ENCODE measurements around the gene NHLH1.

DNA sequence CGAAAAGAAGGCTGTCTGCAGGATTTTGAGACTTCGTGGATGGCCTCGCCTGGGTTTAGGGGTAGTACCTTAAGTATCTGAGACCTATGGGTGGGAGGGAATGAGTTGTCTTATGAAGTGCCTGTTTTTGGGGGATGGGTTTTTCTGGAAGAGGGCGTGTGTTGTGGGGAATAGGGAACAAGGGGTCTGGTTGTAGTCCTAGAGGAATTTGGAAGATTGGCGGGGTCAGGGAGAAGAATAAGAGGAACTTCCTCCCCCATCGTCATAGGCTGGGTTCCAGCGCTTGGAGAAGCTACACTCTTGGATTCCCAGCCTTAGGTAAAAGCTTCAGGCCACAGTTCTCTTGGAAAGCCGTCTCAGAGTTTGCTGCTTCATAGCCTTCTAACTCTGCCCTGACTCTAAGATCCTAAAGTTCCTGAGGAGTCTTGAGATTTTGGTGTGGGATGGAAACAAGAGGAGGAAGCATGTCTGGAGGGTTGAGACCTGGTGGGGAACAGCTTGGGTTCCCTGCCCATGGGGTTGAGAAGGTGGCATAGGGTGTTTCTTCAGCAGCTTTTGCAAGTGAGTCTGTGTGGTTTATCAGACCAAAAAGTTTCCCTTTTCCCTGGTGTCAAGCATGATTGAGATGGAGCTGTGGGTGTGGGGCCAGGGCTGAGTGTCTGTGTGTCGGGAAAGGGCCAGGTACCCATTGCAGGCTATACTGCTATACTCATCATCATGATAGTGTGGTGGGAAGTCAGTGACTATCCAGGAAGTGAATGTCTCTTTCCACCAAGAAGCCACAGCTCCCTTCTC lies 35.3 kb downstream of the NHLH1 start:
- TF ChIP-seq, protein P1, sequence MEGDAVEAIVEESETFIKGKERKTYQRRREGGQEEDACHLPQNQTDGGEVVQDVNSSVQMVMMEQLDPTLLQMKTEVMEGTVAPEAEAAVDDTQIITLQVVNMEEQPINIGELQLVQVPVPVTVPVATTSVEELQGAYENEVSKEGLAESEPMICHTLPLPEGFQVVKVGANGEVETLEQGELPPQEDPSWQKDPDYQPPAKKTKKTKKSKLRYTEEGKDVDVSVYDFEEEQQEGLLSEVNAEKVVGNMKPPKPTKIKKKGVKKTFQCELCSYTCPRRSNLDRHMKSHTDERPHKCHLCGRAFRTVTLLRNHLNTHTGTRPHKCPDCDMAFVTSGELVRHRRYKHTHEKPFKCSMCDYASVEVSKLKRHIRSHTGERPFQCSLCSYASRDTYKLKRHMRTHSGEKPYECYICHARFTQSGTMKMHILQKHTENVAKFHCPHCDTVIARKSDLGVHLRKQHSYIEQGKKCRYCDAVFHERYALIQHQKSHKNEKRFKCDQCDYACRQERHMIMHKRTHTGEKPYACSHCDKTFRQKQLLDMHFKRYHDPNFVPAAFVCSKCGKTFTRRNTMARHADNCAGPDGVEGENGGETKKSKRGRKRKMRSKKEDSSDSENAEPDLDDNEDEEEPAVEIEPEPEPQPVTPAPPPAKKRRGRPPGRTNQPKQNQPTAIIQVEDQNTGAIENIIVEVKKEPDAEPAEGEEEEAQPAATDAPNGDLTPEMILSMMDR (IDR thresholded peaks at IDR 0.05 in 4 of 5, conservative IDR thresholded peaks at IDR 0.05 in 1 of 5) = no peak
- TF ChIP-seq POLR2A (IDR thresholded peaks at IDR 0.05) = no peak
